A549 (cell line): ENCODE data around the gene MBP. TPM values are rescaled to one million over a fixed set of nuclear protein-coding genes. Genes with fewer than 3 reads are reported as not detected.

Source experiments
- ATAC-seq, 2 experiments: fragments of 200-7000 bp in 1 of 2; fragments of >200 bp in 1 of 2; cut with Nextera tagmentation in 1 of 2; cut with Tn5 transposase in 1 of 2; 3 replicates each; pipeline versions ENCODE4 v1.8.0 to v1.9.1; 2018 to 2020; ENCODE audit warnings: mild to moderate bottlenecking in 1 of 2, moderate library complexity in 1 of 2
- CTCF ChIA-PET: fragments of 300-600 bp; sonication (Branson Sonifier 250); formaldehyde crosslinking; extraction: SDS; loops from one replicate; lab custom pipeline; 2021; ENCODE audit warnings: antibody characterized with exemption, inconsistent platforms; lab: Yijun Ruan, JAX
- POLR2A ChIA-PET: fragments of 350-600 bp; formaldehyde crosslinking; extraction: SDS; loops from one replicate; lab custom pipeline; 2021; ENCODE audit warnings: antibody characterized with exemption, inconsistent platforms; lab: Yijun Ruan, JAX
- DNase-seq, 2 experiments: peaks; one replicate each; pipeline versions ENCODE4 v3.0.0 to v3.0.0-alpha.2; 2011 to 2016; ENCODE audit warnings: low read depth in 1 of 2, low spot score in 1 of 2
- FAIRE-seq: peaks from 2 replicates; lab custom pipeline; 2011; peaks lifted over from hg19 to GRCh38; lab: Jason Lieb, UNC
- H3K27ac ChIP-seq, 2 experiments: fragments of >200 bp; sonication (Bioruptor Twin); formaldehyde crosslinking; 3 replicates each; pipeline ENCODE4 v1.5.1; 2016 to 2017
- H3K4me1 ChIP-seq: fragments of >200 bp; sonication (Bioruptor Twin); formaldehyde crosslinking; 3 replicates; pipeline ENCODE4 v1.6.1; 2016
- H3K4me2 ChIP-seq: fragments of >200 bp; sonication (Bioruptor Twin); formaldehyde crosslinking; 3 replicates; pipeline ENCODE4 v1.6.1; 2016
- H3K4me3 ChIP-seq: fragments of >200 bp; sonication (Bioruptor Twin); formaldehyde crosslinking; 3 replicates; pipeline ENCODE4 v1.5.1; 2016
- H3K9me3 ChIP-seq: fragments of >200 bp; sonication (Bioruptor Twin); formaldehyde crosslinking; 3 replicates; pipeline ENCODE4 v1.6.1; 2016
- ATOH8 ChIP-seq: fragments of 250-450 bp; sonication (Bioruptor Pico); IDR thresholded peaks from 2 replicates; pipeline ENCODE4 v1.5.0; 2020; ENCODE audit warnings: low read depth, mild to moderate bottlenecking, moderate library complexity
- CBX2 ChIP-seq: fragments of 200-600 bp; sonication (generic); IDR thresholded peaks from 2 replicates; pipeline ENCODE4 v1.6.1; 2016; ENCODE audit warnings: low read depth, mild to moderate bottlenecking, borderline replicate concordance
- CEBPB ChIP-seq, 2 experiments: fragments of >200 bp in 1 of 2; sonication (Bioruptor Twin) in 1 of 2; formaldehyde crosslinking in 1 of 2; IDR thresholded peaks; 2 replicates each; pipeline ENCODE4 v1.6.1; 2012 to 2016
- CHD4 ChIP-seq: fragments of 200-600 bp; sonication (generic); IDR thresholded peaks from 2 replicates; pipeline ENCODE4 v1.6.1; 2016; ENCODE audit warnings: antibody characterized with exemption, mild to moderate bottlenecking, borderline replicate concordance
- EHF ChIP-seq: fragments of 250-450 bp; sonication (Bioruptor Pico); IDR thresholded peaks from 2 replicates; pipeline ENCODE4 v1.5.0; 2020; ENCODE audit warnings: mild to moderate bottlenecking
- EHMT2 ChIP-seq: fragments of 200-600 bp; sonication (generic); IDR thresholded peaks from 2 replicates; pipeline ENCODE4 v1.6.1; 2016; ENCODE audit warnings: antibody characterized with exemption, low read depth, mild to moderate bottlenecking, moderate library complexity
- ELK1 ChIP-seq: fragments of 150-350 bp; IDR thresholded peaks from 2 replicates; pipeline ENCODE4 v1.6.1; 2014; ENCODE audit warnings: low read depth, mild to moderate bottlenecking, low read length
- ESRRA ChIP-seq: fragments of 150-350 bp; IDR thresholded peaks from 2 replicates; pipeline ENCODE4 v1.6.1; 2014; ENCODE audit warnings: mild to moderate bottlenecking, low read length, borderline replicate concordance
- FOSL2 ChIP-seq, 2 experiments: fragments of 450-650 bp in 1 of 2; fragments of >200 bp in 1 of 2; sonication (Bioruptor Twin) in 1 of 2; formaldehyde crosslinking; IDR thresholded peaks; 2 replicates each; pipeline versions ENCODE4 v1.5.0 to v1.6.1; 2016 to 2020; ENCODE audit warnings: mild to moderate bottlenecking in 1 of 2, moderate library complexity in 1 of 2
- FOXS1 ChIP-seq: fragments of 250-450 bp; sonication (Bioruptor Pico); IDR thresholded peaks from 2 replicates; pipeline ENCODE4 v1.5.0; 2020; ENCODE audit warnings: mild to moderate bottlenecking, moderate library complexity
- HOXA7 ChIP-seq: fragments of 250-450 bp; sonication (Bioruptor Pico); IDR thresholded peaks from 2 replicates; pipeline ENCODE4 v1.5.0; 2020; ENCODE audit warnings: mild to moderate bottlenecking, moderate library complexity
- JUNB ChIP-seq: fragments of >200 bp; sonication (Bioruptor Twin); formaldehyde crosslinking; IDR thresholded peaks from 2 replicates; pipeline ENCODE4 v1.6.1; 2016
- NPAS2 ChIP-seq: fragments of 250-450 bp; sonication (Bioruptor Pico); IDR thresholded peaks from 2 replicates; pipeline ENCODE4 v1.8.0; 2022; ENCODE audit warnings: mild to moderate bottlenecking, moderate library complexity, borderline replicate concordance
- NR3C1 ChIP-seq: fragments of >200 bp; sonication (Bioruptor Twin); formaldehyde crosslinking; IDR thresholded peaks from 3 replicates; pipeline ENCODE4 v1.6.1; 2017
- PBX3 ChIP-seq: IDR thresholded peaks from 2 replicates; pipeline ENCODE4 v1.6.1; 2012
- POLR2AphosphoS2 ChIP-seq: conservative IDR thresholded peaks from 2 replicates; pipeline ENCODE4 v1.6.1; 2012; ENCODE audit warnings: low read length, improper control_type of control experiment, inconsistent platforms
- RAD21 ChIP-seq, 2 experiments: fragments of >200 bp in 1 of 2; sonication (Bioruptor Twin) in 1 of 2; formaldehyde crosslinking in 1 of 2; IDR thresholded peaks in 1 of 2; conservative IDR thresholded peaks in 1 of 2; 2 replicates in 1 of 2; 3 replicates in 1 of 2; pipeline ENCODE4 v1.6.1; 2012 to 2018; ENCODE audit warnings: inconsistent platforms in 1 of 2
- RARB ChIP-seq: fragments of 250-450 bp; sonication (Bioruptor Pico); IDR thresholded peaks from 2 replicates; pipeline ENCODE4 v1.8.0; 2021; ENCODE audit warnings: mild to moderate bottlenecking, moderate library complexity
- SMC3 ChIP-seq: fragments of >200 bp; sonication (Bioruptor Twin); formaldehyde crosslinking; IDR thresholded peaks from 3 replicates; pipeline ENCODE4 v1.6.1; 2018; ENCODE audit warnings: inconsistent platforms
- SREBF2 ChIP-seq: fragments of 450-650 bp; IDR thresholded peaks from 2 replicates; pipeline ENCODE4 v1.6.1; 2014; ENCODE audit warnings: mild to moderate bottlenecking, moderate library complexity
- TP53 ChIP-seq: fragments of 250-450 bp; sonication (Bioruptor Pico); IDR thresholded peaks from 2 replicates; pipeline ENCODE4 v1.5.0; 2021; ENCODE audit warnings: mild to moderate bottlenecking, moderate library complexity
- ZC3H11A ChIP-seq: fragments of 450-650 bp; IDR thresholded peaks from 2 replicates; pipeline ENCODE4 v1.6.1; 2014; ENCODE audit warnings: antibody characterized with exemption, mild to moderate bottlenecking
- ZFP36 ChIP-seq: fragments of 450-650 bp; IDR thresholded peaks from 2 replicates; pipeline ENCODE4 v1.6.1; 2014; ENCODE audit warnings: borderline replicate concordance; ENCODE audit not compliant: partially characterized antibody
- WGBS: methylation state at CpG from one replicate; pipeline ENCODE4 v1.1.6; 2017; ENCODE audit errors: missing lambda C conversion rate; 5-methylcytosine and 5-hydroxymethylcytosine counted together
- polyA plus RNA-seq, 4 experiments: library from polyadenylated mRNA; depleted of rRNA in 3 of 4; stranded (reverse); fragments of >200 nt; fragmentation: RNase III in 1 of 4; extraction: RNeasy Plus Mini Kit Qiagen cat#74134 plus additional on column Dnase treatment in 1 of 4; gene quantifications; 2 replicates in 3 of 4; 3 replicates in 1 of 4; pipeline ENCODE4 v1.2.3, GENCODE V29; 2011 to 2017

The MBP gene
- polyA plus RNA-seq, 2 of the 4 experiments (the other 2 are of a cell fraction): 8.6 to 33.1 TPM

GRCh38 chr18:77025123-77025522 lies 107.5 kb downstream of the MBP start:
- no peak overlapping the region for H3K27ac ChIP-seq
- CTCF ChIA-PET: interaction anchor here (1.2 kb wide), 1 partner anchor 9 kb away, joined by 3 read pairs; no protein-coding TSS in a partner anchor
- WGBS: 83% methylated on average over 11 of the region's 15 CpGs
- TF ChIP-seq EHF (CRISPR knock-in tag): no peak
- no peak for TF ChIP-seq JUNB
- no peak for TF ChIP-seq EHMT2
- TF ChIP-seq HOXA7: no peak
- TF ChIP-seq RARB (CRISPR knock-in tag): no peak
- TF ChIP-seq ZFP36: no peak
- no peak for TF ChIP-seq NR3C1
- TF ChIP-seq CHD4: no peak
- no peak for TF ChIP-seq CEBPB (IDR thresholded peaks at IDR 0.05)
- TF ChIP-seq ELK1: no peak
- TF ChIP-seq NPAS2: no peak
- TF ChIP-seq PBX3: no peak
- TF ChIP-seq SREBF2: no peak
- TF ChIP-seq TP53 (CRISPR knock-in tag): no peak
- no peak for TF ChIP-seq ZC3H11A
- TF ChIP-seq POLR2AphosphoS2: no peak
- no peak for TF ChIP-seq SMC3
- TF ChIP-seq RAD21 (conservative IDR thresholded peaks at IDR 0.05 in 1 of 2, IDR thresholded peaks at IDR 0.05 in 1 of 2): no peak
- no peak for TF ChIP-seq CBX2
- TF ChIP-seq, all 56 proteins: peak for 0
- no peak for DNase-seq
- Histone ChIP-seq H3K4me2 (no peak overlapping the region), H3K4me3 (no peak overlapping the region), H3K9me3 (no peaks in the 10 kb centered on the region), H3K4me1 (no peaks in the 10 kb centered on the region)
- POLR2A ChIA-PET: no interaction called here
- no peak for FAIRE-seq
- ATAC-seq: no peak

- FAIRE-seq: no peak
- 90% methylated on average over 13 of the region's 14 CpGs for WGBS
- H3K9me3 ChIP-seq: no peaks in the 10 kb centered on the region
- no peaks in the 10 kb centered on the region for H3K4me1 ChIP-seq
- no peak overlapping the region for H3K27ac ChIP-seq
- ATAC-seq: no peak
- ChIA-PET CTCF (interaction anchor here (1.2 kb wide), 1 partner anchor 8 kb away, joined by 3 read pairs; no protein-coding TSS in a partner anchor), POLR2A (no interaction called here)
- no peak overlapping the region for H3K4me3 ChIP-seq
- H3K4me2 ChIP-seq: no peak overlapping the region
- TF ChIP-seq FOSL2 (IDR thresholded peaks at IDR 0.05) (no peak), FOSL2 (CRISPR knock-in tag; IDR thresholded peaks at IDR 0.05) (no peak), ESRRA (no peak), ATOH8 (CRISPR knock-in tag) (no peak), FOXS1 (CRISPR knock-in tag) (no peak), SREBF2 (no peak)
- no peak for DNase-seq
These were observed 108.1 kb downstream of the MBP start for GRCh38 chr18:77024476-77024875.
